DND-41 (cell line): ENCODE data around the gene CASP2.

Experiments used
- CTCF ChIP-seq: IDR thresholded peaks from 2 replicates; pipeline ENCODE4 v1.5.1; 2012; ENCODE audit warnings: borderline replicate concordance, low read length, moderate library complexity, mild to moderate bottlenecking; ENCODE audit not compliant: poor library complexity, severe bottlenecking; ENCODE audit errors: extremely low read depth
- EZH2 ChIP-seq: IDR thresholded peaks from 3 replicates; pipeline ENCODE4 v1.6.1; 2012; ENCODE audit warnings: borderline replicate concordance, low read depth, mild to moderate bottlenecking, moderate library complexity, low read length, inconsistent platforms; ENCODE audit not compliant: severe bottlenecking

GRCh38 chr7:143240291-143241168, 47.6 kb upstream of the CASP2 start:
- TF ChIP-seq CTCF (peak; percentile 91), EZH2 (no peak)
